Keratinocyte (primary cell): ENCODE data around the gene CDH6. TPM values are rescaled to one million over a fixed set of nuclear protein-coding genes. Genes with fewer than 3 reads are reported as not detected.

Experiments used
- DNase-seq: peaks from one replicate; pipeline ENCODE4 v3.0.0-alpha.2; 2011; ENCODE audit warnings: low read depth, missing footprints, low spot score
- FAIRE-seq: peaks from 2 replicates; lab custom pipeline; 2011; peaks lifted over from hg19 to GRCh38; lab: Jason Lieb, UNC
- H2AFZ ChIP-seq: 2 replicates; pipeline ENCODE4 v1.6.0; 2012; ENCODE audit warnings: low read length, control low read depth, inconsistent platforms; ENCODE audit not compliant: control insufficient read depth
- H3K27ac ChIP-seq: 2 replicates; pipeline ENCODE4 v1.5.1; 2011; ENCODE audit warnings: low read length; ENCODE audit not compliant: control insufficient read depth, insufficient read depth
- H3K27me3 ChIP-seq: 3 replicates; pipeline ENCODE4 v1.6.0; 2011; ENCODE audit warnings: low read length; ENCODE audit not compliant: control insufficient read depth, insufficient read depth; ENCODE audit errors: extremely low read depth
- H3K36me3 ChIP-seq, 2 experiments: 2 replicates in 1 of 2; 3 replicates in 1 of 2; pipeline ENCODE4 v1.5.1; 2011; ENCODE audit warnings: low read length in 2 of 2, mild to moderate bottlenecking in 1 of 2; ENCODE audit not compliant: control insufficient read depth in 2 of 2, insufficient read depth in 2 of 2; ENCODE audit errors: extremely low read depth in 1 of 2
- H3K4me1 ChIP-seq: 3 replicates; pipeline ENCODE4 v1.5.1; 2011; ENCODE audit warnings: low read length; ENCODE audit not compliant: control insufficient read depth, insufficient read depth; ENCODE audit errors: extremely low read depth
- H3K4me2 ChIP-seq: 3 replicates; pipeline ENCODE4 v1.6.0; 2011; ENCODE audit warnings: low read depth, low read length; ENCODE audit not compliant: control insufficient read depth, insufficient read depth; ENCODE audit errors: extremely low read depth
- H3K4me3 ChIP-seq, 3 experiments: fragments of 200-600 bp in 1 of 3; sonication (generic) in 1 of 3; 2 replicates in 2 of 3; 3 replicates in 1 of 3; pipeline ENCODE4 v1.5.1; 2011 to 2016; ENCODE audit warnings: low read length in 3 of 3, mild to moderate bottlenecking in 3 of 3, control low read depth in 2 of 3, inconsistent platforms in 1 of 3, low read depth in 1 of 3, mixed read lengths in 1 of 3, mixed run types in 1 of 3, moderate library complexity in 1 of 3; ENCODE audit not compliant: control insufficient read depth in 2 of 3, insufficient read depth in 2 of 3; ENCODE audit errors: extremely low read depth in 1 of 3
- H3K79me2 ChIP-seq: 2 replicates; pipeline ENCODE4 v1.6.0; 2012; ENCODE audit warnings: low read length; ENCODE audit not compliant: control insufficient read depth, insufficient read depth
- H3K9ac ChIP-seq: 3 replicates; pipeline ENCODE4 v1.6.0; 2011; ENCODE audit warnings: low read length; ENCODE audit not compliant: control insufficient read depth, insufficient read depth; ENCODE audit errors: extremely low read depth
- H3K9me1 ChIP-seq: 3 replicates; pipeline ENCODE4 v1.6.0; 2011; ENCODE audit warnings: low read length; ENCODE audit not compliant: control insufficient read depth, insufficient read depth; ENCODE audit errors: extremely low read depth
- H3K9me3 ChIP-seq: 2 replicates; pipeline ENCODE4 v1.5.1; 2012; ENCODE audit warnings: low read depth, low read length; ENCODE audit not compliant: control insufficient read depth
- H4K20me1 ChIP-seq: 3 replicates; pipeline ENCODE4 v1.6.0; 2011; ENCODE audit warnings: low read length; ENCODE audit not compliant: control insufficient read depth, insufficient read depth; ENCODE audit errors: extremely low read depth
- CTCF ChIP-seq, 3 experiments: IDR thresholded peaks in 1 of 3; conservative IDR thresholded peaks in 1 of 3; optimal IDR thresholded peaks in 1 of 3; 2 replicates in 2 of 3; 3 replicates in 1 of 3; pipeline versions ENCODE3 to v1.5.1; 2011; ENCODE audit warnings: low read length in 3 of 3, mild to moderate bottlenecking in 3 of 3, moderate library complexity in 2 of 3, control low read depth in 1 of 3, inconsistent platforms in 1 of 3; ENCODE audit not compliant: insufficient read depth in 2 of 3; ENCODE audit errors: extremely low read depth in 1 of 3
- EZH2 ChIP-seq: IDR thresholded peaks from one replicate; pipeline ENCODE4 v1.6.1; 2012; ENCODE audit warnings: inconsistent platforms, mild to moderate bottlenecking, low read length, moderate library complexity
- dilution Hi-C: fragments of 300-500 bp; cut with MboI; formaldehyde crosslinking; loops from one replicate; pipeline ENCODE4 v1.7.0; 2020; ENCODE audit warnings: low sequenced_read_pairs; ENCODE audit not compliant: extremely low pct_ligation_motif_present
- polyA plus RNA-seq, 5 experiments: library from polyadenylated mRNA; depleted of rRNA in 3 of 5; stranded (reverse) in 3 of 5; stranded (forward) in 1 of 5; unstranded in 1 of 5; fragments of >200 nt; gene quantifications; 1 replicate in 1 of 5; 2 replicates in 3 of 5; 3 replicates in 1 of 5; pipeline versions ENCODE4 v1.2.1 to v1.2.3, GENCODE V29; 2011 to 2012; ENCODE audit warnings: missing spikeins in 2 of 5, low read depth in 1 of 5, low replicate concordance in 1 of 5

The CDH6 gene
- polyA plus RNA-seq, 1 donor (not counting 4 experiments of a cell fraction or from before 2014, with no cell fraction given) = not detected

DNA sequence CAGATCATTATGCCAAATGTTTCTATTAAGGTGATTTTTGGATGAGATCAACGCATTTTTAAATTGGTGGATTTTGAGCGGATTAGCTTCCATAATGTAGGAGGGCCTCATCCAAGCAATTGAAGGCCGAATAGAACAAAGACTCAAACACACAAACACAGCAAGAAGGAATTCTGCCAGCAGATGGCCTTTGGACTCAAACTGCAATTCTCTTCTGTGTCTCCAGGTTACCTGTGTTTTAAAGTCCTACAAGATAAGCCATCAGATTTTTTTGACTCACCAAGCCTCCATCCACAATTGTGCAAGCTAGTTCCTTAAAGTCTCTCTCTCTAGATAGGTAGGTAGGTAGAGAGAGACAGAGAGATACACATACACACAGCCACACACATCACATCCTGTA, 25.5 kb downstream of the CDH6 start:
- DNase-seq = no peak
- Histone ChIP-seq H4K20me1 (no peaks in the 10 kb centered on the region), H3K4me2 (no peak overlapping the region), H3K9me3 (no peaks in the 10 kb centered on the region), H3K9ac (no peak overlapping the region), H2AFZ (no peak overlapping the region), H3K9me1 (no peaks in the 10 kb centered on the region), H3K27me3 (no peaks in the 10 kb centered on the region), H3K36me3 (no peaks in the 10 kb centered on the region), H3K4me1 (no peaks in the 10 kb centered on the region), H3K4me3 (no peak overlapping the region), H3K79me2 (no peaks in the 10 kb centered on the region), H3K27ac (no peak overlapping the region)
- FAIRE-seq = no peak
- dilution Hi-C loops = no loop called here
- TF ChIP-seq EZH2 (no peak), CTCF (optimal IDR thresholded peaks at IDR 0.05 in 1 of 3, IDR thresholded peaks at IDR 0.05 in 1 of 3, conservative IDR thresholded peaks at IDR 0.05 in 1 of 3; ENCODE audit: extremely low read depth in 1 of 3, insufficient read depth in 2 of 3, low read length in 3 of 3) (no peak)

GRCh38 chr5:31221001-31221400, 27.5 kb downstream of the CDH6 start:
- Histone ChIP-seq H3K27ac (no peak overlapping the region), H3K4me1 (no peaks in the 10 kb centered on the region), H4K20me1 (no peaks in the 10 kb centered on the region), H3K9me3 (no peaks in the 10 kb centered on the region), H3K79me2 (no peaks in the 10 kb centered on the region), H3K4me2 (no peak overlapping the region), H3K9ac (no peak overlapping the region), H3K27me3 (no peaks in the 10 kb centered on the region), H3K36me3 (no peaks in the 10 kb centered on the region), H3K4me3 (no peak overlapping the region), H2AFZ (no peak overlapping the region), H3K9me1 (no peaks in the 10 kb centered on the region)
- dilution Hi-C loops = no loop called here
- TF ChIP-seq EZH2 (no peak), CTCF (optimal IDR thresholded peaks at IDR 0.05 in 1 of 3, IDR thresholded peaks at IDR 0.05 in 1 of 3, conservative IDR thresholded peaks at IDR 0.05 in 1 of 3; ENCODE audit: extremely low read depth in 1 of 3, insufficient read depth in 2 of 3, low read length in 3 of 3) (no peak)
- FAIRE-seq = no peak
- no peak for DNase-seq
